Measurements from ENCODE around the gene TRIM29.

The TRIM29 gene

GRCh38 chr11:120122924-120123683, 14.8 kb downstream of the TRIM29 start:
- DNase-seq (ENCODE audit: low read depth in 2 of 2) = no peak

GRCh38 chr11:120121914-120122473, 15.9 kb downstream of the TRIM29 start:
- no peak for DNase-seq (ENCODE audit: low read depth in 2 of 2)

- no peak for DNase-seq (ENCODE audit: low read depth in 2 of 2)
These were observed 16.6 kb downstream of the TRIM29 start for GRCh38 chr11:120121336-120121735.

- no peak for DNase-seq (ENCODE audit: low read depth in 2 of 2)
These were observed 17.0 kb downstream of the TRIM29 start for GRCh38 chr11:120120805-120121335.

GRCh38 chr11:120119121-120119520, 18.8 kb downstream of the TRIM29 start:
- DNase-seq (ENCODE audit: low read depth in 2 of 2) = no peak

DNA sequence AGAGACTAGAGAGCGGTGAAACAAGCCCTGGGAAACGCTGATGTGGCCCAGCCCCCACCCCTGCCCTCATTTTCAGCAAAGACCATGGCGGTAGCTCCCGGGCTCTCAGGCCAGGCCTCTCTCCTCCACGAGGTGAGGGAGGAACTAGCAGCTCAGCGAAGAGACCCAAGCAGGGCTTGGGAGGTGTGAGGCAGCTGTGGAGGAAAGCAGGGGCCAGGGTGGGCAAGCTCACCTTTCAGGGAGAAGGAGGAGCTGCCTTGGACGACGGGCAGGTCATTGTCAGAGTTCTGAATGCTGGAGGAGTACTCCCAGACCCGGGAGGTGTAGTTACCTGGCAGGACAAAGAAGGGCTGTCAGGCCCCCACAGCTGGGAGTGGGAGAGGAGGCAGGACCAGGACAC, 19.9 kb downstream of the TRIM29 start:
- no peak for DNase-seq (ENCODE audit: low read depth in 2 of 2)

DNA sequence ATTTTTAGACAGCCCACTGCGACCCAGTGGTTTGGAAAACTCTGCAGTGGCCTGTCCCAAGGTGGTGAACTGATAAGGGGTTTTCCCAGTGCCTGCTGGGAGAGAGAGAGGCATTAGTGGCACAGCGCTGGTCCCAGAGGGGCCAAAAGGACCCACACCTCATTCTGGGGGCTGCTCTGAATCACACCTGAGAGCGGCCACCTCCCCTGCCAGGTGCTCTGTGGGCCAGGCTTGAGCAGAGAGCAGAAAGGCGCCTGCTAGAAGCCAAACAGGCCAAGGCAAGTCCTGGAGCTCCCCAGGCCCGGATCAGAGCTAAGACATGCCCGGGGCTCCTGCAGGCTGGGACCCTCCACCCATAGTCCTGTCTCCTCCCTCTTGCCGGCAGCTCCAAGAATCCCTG, 20.9 kb downstream of the TRIM29 start:
- DNase-seq (ENCODE audit: low read depth in 2 of 2) = no peak

DNA sequence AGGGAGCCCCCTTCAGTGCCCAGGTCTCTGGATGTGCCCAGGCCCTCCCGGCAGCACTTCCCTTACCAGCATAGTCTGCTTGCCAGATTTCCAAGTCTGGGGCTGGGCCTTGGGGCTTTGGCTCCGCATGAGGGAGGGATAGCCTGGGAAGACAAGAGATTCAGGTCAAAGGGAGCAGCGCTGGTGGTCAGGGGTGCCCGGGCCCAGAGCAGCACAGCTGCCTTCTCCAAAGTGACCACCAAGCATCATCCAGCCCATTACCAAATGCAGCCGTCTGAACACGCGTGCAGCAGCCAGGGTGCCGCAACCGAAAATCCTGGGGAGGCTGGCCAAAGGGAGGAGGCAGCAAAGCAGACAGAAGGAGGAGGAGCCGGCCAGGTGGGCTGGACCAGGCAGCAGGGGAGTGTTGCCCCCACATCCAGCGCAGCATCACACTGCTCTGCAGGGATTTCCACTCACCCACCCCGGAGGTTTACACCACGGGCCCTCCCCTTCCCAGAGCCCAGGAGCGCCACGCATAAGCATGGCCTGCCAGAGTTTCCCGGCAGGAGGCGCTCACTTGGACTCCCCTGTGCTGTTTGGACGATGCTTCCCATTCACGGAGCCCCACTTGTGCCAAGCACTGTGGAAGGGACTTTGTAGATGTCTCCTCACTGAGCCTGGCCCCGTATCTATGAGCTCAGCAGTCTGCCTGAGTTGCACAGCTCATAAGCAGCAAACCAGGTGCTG, 22.5 kb downstream of the TRIM29 start:
- no peak for DNase-seq (ENCODE audit: low read depth in 2 of 2)

- DNase-seq (ENCODE audit: low read depth in 2 of 2) = no peak
These were observed 25.6 kb downstream of the TRIM29 start for GRCh38 chr11:120112174-120112796.

DNA sequence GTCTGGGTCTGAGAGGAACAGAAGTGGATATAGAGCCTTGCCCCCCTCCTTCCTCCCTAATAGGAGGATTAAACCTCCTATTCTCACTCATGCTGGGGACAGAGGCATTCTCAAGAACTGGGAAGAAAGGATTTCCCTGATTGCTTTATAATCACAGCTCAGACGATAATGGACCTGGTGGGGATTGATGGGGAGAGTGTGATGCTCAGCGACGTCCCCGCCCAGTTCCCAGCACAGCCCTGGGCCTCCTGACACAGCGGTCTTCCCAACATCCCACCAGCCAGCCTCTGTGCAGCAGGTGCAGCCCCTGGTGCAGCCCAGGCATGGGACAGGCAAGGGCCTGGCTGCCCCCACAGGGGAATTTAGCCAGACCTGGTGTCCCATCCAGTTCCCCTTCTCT, 28.4 kb downstream of the TRIM29 start:
- no peak for DNase-seq (ENCODE audit: low read depth in 2 of 2)

DNA sequence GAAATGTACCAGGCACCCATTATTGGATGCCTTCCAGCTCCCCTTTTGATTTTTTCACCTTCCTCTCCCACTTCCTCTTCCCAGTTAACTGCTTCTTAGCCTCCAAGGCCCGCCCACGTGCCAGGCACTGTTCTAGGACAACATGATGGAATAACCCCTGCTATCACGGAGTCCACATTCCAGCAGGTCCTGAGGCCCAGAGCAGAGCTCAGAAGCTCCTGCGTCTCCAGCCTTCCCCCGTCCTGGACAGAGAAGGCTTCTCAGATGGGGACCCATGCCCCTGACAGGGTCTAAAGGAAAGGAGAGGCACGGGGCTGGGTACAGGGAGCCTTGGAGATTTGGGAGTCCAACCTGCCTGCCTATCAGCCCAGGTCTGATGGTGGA, 29.1 kb downstream of the TRIM29 start:
- no peak for DNase-seq (ENCODE audit: low read depth in 2 of 2)

- DNase-seq (ENCODE audit: low read depth in 2 of 2) = peak; percentile 39 to 54
These were observed 29.6 kb downstream of the TRIM29 start for GRCh38 chr11:120108154-120108784.

- DNase-seq (ENCODE audit: low read depth in 2 of 2) = no peak
These were observed 30.2 kb downstream of the TRIM29 start for GRCh38 chr11:120107692-120108091.

- DNase-seq (ENCODE audit: low read depth in 2 of 2) = no peak
These were observed 31.4 kb downstream of the TRIM29 start for GRCh38 chr11:120106354-120107150.

- DNase-seq (ENCODE audit: low read depth in 2 of 2) = no peak
These were observed 32.3 kb downstream of the TRIM29 start for GRCh38 chr11:120105576-120105975.

DNA sequence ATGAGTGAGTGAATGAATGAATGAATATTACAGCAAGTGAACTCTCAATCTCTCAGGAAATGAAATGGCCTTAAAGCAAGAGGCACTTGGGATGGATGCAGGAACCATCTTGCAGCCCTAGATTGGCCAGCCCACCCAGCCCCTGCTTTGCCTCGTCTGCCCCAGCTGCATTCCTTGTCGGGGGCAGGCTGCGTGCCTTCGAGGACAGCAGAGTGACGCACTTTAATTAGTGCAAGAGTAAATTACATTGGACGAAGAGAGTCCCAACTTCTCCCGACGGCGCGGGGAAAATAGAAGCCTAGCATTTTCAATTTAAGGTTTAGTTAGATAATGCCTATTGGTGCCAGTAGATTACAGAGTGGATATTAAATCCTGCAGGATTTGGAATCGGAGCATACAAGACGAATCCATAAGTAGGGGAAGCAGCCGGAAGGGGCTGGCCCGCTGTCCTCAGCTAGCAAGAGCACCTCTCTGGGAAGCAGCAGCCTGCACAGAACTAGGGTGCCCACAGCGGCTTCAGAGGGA, 33.8 kb downstream of the TRIM29 start:
- DNase-seq (ENCODE audit: low read depth in 2 of 2) = no peak

DNA sequence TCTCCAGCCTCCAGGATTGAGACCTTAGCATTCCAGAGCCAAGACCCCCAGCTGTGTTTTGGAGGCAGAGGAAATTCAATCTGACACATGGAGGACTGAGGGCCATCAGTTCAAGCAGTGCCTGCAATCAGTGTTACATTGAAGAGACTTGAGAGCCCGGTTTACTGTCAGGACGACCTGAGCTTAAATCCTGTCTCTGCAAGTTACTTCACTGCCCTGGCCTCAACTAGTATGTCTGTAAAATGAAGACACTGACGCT, 35.1 kb downstream of the TRIM29 start:
- no peak for DNase-seq (ENCODE audit: low read depth in 2 of 2)

GRCh38 chr11:120102050-120102863, 35.7 kb downstream of the TRIM29 start:
- DNase-seq (ENCODE audit: low read depth in 2 of 2) = no peak

GRCh38 chr11:120098503-120099020, 39.4 kb downstream of the TRIM29 start:
- DNase-seq (ENCODE audit: low read depth in 2 of 2) = no peak
